NCI-H146 (cell line): ENCODE measurements around the gene PARP12.

Source experiments
- DNase-seq: peaks from one replicate; lab custom pipeline; 2025; lab: John Stamatoyannopoulos, UW

PARP12 gene

GRCh38 chr7:140014123-140014522 is 48.6 kb downstream of the PARP12 start:
- DNase-seq: no peak

GRCh38 chr7:140013676-140014075 is 49.1 kb downstream of the PARP12 start:
- no peak for DNase-seq

DNA sequence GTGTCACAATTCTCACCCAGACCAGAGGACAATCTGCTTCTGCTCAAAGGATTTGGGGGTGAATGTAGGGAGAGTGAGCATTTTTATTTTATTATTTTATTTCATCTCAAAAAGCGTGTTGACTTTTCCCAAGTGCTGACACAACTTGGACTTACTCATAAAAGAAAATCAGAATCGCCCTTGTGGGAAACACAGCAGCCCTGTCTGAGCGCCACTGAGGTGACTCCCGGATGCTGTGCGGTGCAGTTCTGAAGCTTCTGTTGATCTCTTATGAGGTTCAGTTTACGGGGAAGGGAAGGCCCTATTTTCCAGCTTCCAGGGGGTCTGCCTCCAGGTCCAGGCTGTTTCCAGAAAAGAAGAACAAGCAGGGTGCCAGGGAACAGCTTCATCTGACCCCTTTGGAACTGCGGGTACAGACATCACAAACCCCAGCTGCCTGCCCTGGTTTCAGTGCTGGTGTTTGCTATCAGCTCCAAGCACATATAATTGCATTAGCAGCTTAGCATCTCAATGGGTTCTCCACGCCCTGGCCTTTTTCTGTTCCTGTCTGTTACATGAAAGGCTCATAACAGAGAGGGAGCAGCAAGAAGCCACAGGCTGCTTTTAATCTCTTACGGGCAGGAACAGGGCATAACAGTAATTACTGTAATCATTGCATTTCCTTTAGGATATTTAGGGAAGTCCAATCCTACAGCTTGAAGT is 52.4 kb downstream of the PARP12 start:
- peak; percentile 47 for DNase-seq

DNA sequence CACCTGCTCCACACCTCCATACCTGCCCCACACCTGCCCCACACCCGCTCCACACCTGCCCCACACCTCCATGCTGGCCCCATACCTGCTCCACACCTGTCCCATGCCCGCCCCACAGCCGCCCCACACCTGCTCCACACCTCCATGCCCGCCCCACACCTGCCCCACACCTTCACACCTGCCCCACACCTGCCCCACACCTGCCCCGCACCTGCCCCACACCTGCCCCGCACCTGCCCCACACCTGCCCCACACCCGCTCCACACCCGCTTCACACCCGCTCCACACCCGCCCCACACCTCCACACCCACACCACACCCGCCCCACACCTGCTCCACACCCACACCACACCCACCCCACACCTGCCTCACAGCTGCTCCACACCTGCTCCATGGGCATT is 53.0 kb downstream of the PARP12 start:
- no peak for DNase-seq

GRCh38 chr7:140008755-140009610 is 53.8 kb downstream of the PARP12 start:
- no peak for DNase-seq

DNA sequence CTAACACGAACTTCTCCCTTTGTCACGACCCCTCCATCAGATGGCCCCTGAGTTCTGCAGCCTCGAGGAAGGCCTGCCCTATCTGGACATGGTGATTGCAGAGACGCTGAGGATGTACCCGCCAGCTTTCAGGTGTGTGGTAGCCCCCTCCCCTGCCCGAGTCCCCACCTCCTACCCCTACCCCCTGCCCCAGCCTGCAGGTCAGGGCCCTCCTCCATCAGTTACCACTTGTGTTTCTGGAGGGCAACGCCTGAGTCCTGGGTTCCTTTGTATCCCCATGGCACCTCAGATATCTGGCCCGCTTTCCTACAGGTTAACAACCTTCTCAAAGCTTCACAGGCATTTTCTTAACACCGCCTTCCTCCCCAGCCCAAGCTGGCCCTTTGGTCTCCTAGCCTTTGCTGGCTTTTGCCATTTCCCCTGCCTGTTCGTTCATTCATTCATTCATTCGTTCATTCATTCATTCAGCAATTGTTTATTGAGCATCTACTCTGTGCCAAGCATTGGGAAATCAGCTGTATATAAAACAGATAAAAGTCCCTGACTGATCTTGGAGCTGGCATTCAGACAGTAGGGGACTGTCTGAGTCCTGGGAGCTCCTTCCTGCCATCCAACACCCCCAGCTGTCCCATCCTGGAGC is 55.6 kb downstream of the PARP12 start:
- no peak for DNase-seq

GRCh38 chr7:140006600-140006999 is 56.2 kb downstream of the PARP12 start:
- DNase-seq: no peak

DNA sequence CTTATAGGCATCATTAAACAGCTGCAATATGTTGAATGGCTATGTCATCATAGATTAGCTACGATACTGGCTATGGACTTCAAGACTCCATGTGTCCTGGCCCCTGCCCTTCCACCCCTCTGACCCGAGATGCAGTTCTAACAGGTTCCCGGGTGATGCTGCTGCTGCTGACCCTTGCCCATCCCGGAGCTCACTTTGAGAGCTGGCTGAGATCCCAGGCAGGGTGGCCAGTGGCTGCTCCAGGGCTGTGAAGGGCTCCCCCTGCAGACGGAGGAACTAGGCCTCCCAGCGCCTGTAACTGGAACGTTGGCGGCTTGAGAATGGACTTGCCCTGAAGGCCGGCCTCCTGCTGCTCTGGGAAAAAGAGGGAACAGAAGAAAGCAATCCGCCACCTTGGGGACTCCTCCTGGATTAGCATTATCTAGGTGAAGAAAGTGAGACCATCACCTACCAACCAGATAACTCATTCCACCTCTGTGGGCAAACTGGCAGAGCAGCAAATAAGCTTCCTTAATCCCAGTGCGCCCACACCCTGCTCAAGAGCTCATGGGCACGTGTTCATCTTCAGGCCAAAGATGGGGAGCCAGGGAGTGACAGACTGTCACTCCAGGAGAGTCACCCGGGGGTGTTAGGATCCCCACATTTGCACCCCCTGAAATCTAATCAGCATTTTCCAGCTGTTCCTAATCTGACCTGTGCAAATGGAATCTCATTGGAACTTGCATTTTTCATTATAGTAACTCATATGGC is 56.8 kb downstream of the PARP12 start:
- DNase-seq: peak; percentile 49

- no peak for DNase-seq
Observed at GRCh38 chr7:140005341-140005740, 57.4 kb downstream of the PARP12 start.

DNA sequence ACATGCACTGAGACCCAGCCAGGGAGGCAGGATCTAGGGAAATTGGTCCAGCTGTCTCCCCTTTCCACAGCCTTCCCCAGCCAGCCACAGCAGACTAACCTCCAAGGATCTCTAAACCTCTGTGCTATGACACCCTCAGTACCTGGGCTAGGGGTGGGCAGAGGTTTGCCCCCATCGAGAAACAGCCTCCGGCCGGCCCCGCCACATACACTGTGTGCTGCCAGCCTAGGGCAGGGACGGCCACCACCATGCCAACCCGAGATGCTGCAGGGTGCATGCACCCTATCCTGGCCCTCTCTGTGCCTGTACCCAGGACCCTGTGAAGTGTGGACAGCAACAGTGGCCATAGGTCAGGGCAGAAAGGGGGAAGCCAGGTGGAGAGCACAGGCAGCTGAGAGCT is 58.1 kb downstream of the PARP12 start:
- DNase-seq: no peak

DNA sequence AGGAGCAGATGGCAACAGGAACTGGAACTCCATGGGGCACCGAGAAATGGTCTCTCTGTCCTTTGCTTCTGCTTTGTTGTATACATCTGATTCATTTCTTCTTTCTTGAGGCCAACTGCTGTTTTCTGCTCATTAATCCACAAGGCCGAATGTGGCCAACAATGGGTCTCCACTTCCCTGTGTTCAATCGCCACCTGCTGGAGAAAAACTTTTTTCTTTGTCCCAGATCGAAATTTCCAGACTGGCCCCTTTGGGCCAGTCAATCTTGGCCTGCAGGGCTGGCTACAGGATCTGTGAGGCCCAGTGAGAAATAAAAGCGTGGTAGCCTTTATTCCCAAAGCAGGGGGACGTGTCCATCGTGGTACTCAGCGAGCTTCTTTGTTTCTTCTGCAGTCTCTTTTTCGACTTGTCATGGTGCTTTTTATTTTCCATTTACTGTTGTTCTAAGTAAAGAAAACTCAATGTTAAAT is 58.8 kb downstream of the PARP12 start:
- DNase-seq: peak; percentile 18

DNA sequence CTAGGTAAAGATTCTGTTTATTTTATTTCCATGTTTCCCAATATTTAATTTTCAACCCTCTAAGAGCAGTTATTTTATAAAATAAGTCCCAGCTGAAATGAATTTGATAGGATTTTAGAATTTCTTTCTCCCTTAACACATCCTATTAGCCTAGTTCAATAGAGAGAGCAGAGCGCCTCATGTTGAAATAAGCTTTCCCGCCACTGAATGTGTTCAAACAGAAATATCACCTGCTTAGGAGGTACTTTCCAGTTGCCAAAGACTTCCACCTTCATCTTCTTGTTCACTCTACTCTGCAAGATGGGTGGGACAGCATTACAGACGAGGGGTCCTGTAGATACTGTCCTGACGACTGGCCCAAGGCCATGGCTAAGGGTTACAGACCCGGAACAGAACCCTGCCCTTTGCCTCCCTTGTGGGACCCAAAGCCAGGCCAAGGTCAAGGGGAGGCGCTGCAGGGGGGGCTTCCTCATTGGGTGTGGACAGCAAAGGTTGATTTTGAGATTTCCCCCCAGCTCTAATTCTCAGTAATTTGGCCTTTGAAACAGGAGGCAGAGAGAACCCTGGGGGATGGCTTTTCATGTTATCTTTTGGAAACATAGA is 62.0 kb downstream of the PARP12 start:
- no peak for DNase-seq

GRCh38 chr7:139999516-139999915 is 63.2 kb downstream of the PARP12 start:
- DNase-seq: no peak

GRCh38 chr7:139998572-139998971 is 64.2 kb downstream of the PARP12 start:
- DNase-seq: no peak

GRCh38 chr7:139995017-139995915 is 67.5 kb downstream of the PARP12 start:
- no peak for DNase-seq

DNA sequence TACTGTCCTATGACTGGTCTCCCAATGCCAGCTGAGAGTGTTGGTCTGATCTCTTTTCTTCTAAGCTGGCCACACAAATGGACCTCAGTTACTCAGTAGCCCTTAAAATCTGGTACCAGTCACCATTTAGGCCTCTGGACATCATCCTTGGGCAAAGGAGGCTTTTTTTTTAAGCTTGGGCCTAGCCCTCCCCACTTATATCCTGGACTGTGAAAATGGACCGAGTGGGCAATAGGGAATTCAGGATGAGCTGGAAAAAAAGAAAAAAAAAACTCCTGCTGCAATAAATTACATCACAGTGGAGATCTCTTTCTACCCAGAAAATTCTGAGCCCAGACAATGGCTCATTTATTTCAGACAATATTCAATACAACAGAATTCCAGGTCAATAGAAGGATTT is 68.4 kb downstream of the PARP12 start:
- DNase-seq: no peak

DNA sequence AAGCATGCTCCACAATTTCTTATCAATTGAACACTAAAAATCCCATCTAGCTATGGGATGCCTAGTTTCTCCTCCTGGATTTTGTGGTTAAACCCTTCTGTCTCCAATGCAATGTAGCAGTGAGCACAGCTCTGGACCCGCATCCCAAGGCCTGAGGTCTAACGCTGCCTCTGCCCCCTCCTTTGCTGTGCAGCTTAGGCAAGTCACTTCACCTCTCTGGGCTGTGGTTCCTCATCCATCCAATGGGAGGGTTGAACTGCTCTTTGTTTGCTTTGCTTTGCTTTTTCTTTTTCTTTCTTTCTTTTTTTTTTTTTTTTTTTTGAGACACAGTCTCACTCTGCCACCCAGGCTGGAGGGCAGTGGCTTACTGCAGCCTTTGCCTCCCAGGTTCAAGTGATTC is 69.2 kb downstream of the PARP12 start:
- no peak for DNase-seq

DNA sequence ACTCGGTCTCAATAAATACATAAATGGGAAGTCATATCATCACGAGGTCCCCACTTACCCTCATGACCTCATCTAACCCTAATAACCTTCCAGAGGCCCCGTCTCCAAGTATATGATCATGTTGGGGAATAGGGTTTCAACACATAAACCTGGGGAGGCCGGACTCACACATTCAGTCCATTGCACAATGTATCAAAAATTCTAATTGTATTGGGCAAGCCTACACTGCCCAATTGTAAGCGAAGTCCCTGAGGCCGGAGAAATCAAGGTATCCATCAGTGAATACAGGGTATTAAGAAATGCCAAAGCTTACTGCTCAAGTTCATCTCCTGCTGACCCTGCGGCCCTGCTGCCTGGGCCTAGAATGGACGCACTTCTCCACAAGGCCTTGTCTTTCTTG is 69.6 kb downstream of the PARP12 start:
- DNase-seq: no peak

- no peak for DNase-seq
Observed at GRCh38 chr7:139992353-139993044, 70.3 kb downstream of the PARP12 start.

- no peak for DNase-seq
Observed at GRCh38 chr7:139991911-139992310, 70.8 kb downstream of the PARP12 start.
